OCI-M1 (cell line): ENCODE data around the gene GPATCH1.
"Not testable (repeated sequence)": the region's sequence is repeated elsewhere in the genome, so short reads cannot be mapped to it uniquely, and the experiment has no call there.

ENCODE experiments used
- DNase-seq: peaks from one replicate; lab custom pipeline; 2025; lab: John Stamatoyannopoulos, UW

The GPATCH1 gene

DNA sequence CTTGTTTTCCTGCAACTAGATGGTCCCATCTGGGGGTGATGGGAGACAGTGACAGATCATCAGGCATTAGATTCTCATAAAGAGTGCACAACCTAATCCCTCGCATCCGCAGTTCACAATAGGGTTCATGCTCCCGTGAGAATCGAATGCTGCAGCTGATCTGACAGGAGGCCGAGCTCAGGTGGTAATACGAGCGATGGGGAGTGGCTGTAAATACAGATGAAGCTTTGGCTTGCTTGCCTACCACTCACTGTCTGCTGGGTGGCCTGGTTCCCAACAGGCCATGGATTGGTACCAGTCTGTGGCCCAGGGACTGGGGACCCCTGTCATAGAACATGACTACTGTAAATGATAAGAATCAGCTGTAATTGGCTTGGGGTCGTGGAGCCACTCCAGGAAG is 78.9 kb downstream of the GPATCH1 start:
- no peak for DNase-seq

DNA sequence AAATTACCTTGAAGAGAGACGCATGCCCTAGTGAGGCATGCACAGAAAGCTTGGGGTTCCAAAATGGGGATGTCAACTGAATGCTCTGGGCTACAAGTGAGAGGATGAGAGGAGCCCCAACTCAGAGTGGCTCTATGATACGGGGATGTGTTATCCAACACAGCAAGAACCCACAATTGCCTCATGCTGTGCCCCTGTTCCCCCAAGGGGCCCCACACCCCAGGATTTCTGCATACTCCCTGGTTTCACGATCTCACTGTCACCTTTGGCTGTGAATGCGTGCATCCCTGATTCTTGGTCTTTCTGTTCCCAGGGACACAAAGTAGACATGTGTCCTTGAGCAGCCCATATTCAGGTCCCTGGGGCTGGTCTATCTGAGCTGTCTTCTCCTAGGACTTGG is 80.2 kb downstream of the GPATCH1 start:
- no peak for DNase-seq

DNA sequence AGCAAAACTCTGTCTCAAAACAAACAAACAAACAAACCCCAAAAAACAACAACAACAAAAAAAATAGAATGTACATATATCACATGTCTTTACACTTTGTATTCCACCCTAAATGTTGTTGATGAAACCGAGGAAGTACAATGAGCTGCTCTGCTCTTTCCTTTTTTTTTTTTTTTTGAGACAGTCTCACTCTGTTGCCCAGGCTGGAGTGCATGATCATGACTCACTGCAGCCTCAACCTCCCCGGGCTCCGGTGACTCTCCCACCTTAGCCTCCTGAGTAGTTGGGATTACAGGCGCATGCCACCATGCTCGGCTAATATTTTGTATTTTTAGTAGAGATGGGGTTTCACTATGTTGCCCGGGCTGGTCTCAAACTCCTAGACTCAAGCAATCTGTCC is 82.5 kb downstream of the GPATCH1 start:
- no peak for DNase-seq

DNA sequence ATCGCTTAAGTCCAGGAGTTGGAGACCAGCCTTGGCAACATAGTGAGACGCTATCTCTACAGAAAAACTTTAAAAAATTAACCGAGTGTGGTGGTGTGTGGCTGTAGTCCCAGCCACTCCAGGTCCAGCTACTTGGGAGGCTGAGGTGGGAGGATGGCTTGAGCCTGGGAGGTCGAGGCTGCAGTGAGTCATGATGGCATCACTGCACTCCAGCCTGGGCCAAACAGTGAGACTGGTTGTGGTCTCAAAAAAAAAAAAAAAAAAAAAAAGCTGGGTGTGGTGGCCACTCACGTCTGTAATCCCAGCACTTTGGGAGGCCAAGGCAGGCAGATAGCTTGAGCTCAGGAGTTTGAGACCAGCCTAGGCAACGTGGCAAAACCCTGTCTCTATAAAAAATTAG is 85.1 kb downstream of the GPATCH1 start:
- not testable (repeated sequence) for DNase-seq

DNA sequence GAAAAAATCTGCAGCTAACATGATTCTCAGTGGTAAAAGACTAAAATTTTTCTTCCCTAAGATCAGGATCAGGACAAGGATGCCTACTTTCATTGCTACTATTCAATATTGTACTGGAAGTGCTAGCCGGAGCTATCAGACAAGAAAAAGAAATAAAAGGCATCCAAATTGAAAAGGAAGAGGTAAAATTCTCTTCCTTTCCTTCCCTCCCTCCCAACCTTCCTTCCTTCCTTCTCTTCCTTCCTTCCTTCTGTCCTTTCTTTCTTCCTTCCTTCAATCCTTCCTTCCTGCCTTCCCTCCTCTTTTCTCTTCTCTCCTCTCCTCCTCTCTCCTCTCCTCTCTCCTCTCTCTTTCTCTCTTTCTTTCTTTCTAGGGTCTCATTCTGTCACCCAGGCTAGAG is 86.5 kb downstream of the GPATCH1 start:
- DNase-seq, result no peak

DNA sequence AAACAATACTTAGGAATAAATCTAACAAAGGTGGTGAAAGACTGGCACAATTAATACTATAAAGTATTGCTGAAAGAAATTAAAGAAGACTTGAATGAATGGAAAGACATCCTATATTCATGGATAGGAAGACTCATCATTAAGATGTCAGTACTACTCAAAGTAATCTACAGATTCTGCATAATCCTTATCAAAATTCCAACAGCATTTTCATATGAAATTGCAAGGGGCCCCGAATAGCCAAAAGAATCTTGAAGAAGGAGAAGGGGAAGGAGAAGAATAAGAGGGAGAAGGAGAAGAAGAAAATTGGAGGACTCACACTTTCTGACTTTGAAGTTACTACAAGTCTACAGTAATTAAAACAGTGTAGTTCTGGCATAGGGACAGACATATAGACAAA is 87.5 kb downstream of the GPATCH1 start:
- DNase-seq, result no peak

DNA sequence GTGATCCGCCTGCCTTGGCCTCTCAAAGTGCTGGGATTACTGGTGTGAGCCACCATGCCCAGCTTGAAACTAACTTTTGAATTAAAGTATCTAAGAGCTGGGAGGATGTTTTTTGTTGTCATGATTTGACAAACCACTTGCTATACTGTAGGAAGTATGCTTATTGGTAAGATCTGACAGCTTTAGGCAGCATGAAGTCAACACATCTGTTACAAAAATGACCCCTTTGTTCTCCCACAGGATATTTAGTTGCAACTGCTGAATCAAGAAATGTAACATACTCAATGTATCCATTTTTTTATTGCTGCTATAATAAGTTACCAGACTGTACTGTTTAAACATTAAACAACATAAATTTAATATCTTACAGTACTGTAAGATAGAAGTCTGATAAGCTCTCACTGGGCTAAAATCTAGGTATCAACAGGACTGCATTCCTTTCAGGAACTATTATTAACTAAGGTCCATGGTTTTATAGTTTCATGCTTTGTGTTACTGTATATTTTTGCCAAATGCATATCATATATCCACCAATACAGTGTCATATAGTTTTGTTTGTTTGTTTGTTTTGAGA is 90.3 kb downstream of the GPATCH1 start:
- DNase-seq, result no peak

DNA sequence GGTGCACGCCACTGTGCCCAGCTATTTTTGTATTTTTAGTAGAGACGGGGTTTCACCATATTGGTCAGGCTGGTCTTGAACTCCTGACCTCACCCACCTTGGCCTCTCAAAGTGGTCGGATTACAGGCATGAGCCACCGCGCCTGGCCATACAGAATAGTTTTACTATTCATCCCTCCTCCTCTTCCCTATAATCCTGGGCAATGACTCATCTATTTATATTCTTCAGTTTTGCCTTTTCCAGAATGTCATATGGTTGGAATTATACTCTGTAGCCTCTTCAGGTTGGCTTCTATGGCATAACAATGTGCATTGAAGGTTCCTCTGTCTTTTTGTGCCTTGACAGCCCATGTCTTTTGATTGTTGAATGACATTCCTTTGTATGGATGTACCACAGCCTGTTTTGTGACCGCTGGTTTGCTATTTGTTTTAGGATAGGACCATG is 91.0 kb downstream of the GPATCH1 start:
- no peak for DNase-seq

DNA sequence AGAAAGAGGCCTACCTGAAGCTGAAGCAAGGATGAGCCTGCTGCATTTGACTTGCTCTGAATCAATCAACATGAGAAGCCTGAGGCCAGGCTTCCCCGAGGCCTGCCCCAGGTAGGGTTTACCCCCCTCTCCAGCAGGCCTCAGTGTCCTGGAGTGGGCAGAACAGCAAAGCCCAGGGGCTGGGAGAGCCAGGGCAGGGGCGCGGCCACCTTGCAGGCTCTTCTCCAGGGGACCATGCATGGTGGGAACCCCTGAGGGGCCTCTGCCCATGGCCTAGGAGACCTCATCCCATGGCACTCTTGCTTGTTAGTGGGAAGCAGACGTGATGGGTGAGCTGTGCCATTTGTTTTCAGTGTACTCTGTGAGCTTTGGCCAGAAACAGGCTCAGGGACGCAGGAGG is 93.2 kb downstream of the GPATCH1 start:
- no peak for DNase-seq

DNA sequence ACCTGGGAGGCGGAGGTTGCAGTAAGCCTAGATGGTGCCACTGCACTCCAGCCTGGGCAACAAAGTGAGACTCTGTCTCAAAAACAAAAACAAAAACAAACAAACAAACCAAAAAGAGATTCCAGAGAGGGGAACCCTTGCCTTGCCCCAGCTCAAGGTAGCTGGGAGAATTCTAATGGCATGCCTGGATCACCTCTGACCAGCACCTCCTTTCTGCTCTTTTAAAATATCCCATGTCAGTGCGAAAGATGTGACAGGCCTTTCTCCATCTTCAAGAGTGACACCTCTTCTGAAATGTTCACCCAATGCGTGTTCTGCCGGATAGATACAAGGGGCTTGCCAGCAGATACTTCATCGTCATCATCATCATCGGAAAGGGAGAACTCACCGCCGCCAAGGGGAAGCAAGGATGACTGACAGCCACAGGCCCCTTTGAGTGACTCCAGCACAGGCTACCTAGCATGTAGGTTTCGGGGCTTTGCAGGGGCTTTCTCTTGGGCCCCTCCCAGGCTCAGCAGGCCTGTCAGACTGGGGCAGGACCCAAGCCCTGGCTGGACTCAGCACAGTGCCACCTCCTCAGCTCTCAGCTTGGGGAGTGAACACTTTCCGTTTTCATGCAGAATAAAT is 94.3 kb downstream of the GPATCH1 start:
- DNase-seq, result no peak

DNA sequence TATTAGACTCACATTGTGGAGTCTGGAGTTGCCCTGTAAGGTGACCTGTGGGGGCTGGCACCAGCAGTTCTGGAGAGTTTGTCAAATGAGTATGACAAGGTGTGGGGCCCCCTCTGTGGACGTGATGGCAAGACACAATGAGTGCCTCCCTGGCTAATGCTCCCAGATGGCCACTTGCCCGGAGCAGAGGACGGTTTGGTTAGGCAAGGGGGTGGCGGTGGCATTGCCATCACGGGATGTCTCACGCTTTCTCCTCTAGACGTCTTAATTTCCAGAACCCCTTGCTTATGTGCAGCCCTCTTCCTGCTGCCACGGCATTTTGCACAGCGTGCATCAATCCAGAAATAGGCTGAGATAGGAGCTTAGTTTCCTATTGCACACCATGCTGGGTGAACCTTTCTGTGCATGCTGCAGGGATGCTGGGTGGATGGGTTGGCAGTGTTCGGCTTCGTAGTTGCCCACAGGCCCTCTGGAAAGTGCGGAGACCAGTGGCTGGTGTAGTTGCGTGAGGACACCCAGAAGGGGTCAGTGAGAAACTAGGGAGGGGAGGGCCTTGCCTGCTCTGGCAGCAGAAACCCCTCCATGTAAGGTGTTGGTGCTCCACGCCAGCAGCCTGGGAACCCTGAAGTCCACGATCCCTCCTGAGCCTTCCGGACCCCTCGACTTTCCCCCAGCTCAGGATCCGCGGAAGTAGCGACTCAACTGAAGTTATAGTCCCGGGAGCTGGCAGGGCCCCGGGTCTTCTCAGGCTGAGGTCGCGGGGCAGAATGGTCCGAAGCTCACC is 95.1 kb downstream of the GPATCH1 start:
- no peak for DNase-seq

DNA sequence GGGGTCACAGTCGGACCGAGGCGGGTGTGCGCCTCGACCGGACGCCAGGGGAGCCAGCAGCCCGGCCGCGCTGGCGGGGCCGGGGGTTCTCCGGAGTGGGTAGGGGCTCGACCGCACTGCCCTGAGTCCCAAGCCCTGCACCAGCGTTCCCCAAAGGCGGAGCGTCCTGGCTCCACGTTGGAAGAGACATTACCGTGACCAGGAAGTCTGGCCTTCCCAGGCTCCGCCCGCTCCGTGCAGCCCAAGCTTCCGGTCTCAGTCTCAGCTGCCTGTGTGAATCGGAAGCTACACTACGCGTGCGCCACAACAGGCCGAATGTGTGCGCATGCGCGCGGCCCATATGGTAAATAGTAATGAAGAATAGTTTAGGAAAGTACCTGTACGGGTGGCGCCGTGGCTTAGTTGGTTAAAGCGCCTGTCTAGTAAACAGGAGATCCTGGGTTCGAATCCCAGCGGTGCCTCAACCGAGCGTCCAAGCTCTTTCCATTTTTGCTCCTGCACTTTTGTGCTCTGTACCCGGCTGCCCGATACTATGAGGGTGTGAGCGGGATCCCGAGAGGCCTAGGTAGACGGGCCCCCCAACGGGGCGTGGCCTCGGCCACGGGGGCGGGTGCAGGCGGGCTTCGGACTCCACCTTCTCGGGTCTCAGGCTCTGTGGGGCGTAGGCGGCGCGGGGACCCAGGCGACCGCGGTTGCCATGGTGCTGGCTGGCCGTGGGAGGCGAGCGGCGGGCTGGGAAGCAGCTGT is 95.9 kb downstream of the GPATCH1 start:
- peak; percentile 100 for DNase-seq

DNA sequence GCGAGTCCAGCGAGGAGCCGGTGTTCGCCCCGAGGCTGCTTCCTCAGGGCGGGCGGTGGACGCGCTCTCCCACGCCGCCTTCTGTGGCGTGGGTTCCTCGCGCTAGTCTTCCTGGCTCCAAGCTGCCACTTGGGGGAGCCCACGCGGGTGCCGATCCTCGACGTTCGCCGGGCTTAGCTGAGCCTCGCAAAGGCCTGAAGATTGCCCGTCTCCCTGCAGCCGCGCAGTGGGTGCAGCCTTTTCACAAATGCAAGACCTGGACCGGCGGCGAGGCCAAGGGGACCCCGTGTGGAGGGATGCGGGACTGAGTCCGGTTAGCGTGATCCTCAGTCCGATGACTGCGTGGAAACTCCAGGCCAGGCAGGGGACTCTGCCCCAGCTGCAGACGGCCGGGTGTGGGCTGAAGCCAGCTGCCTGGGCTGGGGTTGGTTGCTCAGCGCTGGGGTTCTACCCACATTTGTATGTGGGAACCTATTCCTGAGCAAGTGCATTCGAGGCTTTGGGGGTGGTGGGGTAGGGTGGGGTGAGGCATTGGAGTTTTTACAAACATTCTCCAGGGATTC is 96.5 kb downstream of the GPATCH1 start:
- no peak for DNase-seq
